Fibroblast of skin of back (primary cell): Measurements from ENCODE around the gene SEMA4D.
"Not testable (repeated sequence)": the region's sequence is repeated elsewhere in the genome, so short reads cannot be mapped to it uniquely, and the experiment has no call there.

ENCODE experiments used
- DNase-seq: peaks from one replicate; pipeline ENCODE4 v3.0.0-alpha.2; 2013

SEMA4D gene

DNA sequence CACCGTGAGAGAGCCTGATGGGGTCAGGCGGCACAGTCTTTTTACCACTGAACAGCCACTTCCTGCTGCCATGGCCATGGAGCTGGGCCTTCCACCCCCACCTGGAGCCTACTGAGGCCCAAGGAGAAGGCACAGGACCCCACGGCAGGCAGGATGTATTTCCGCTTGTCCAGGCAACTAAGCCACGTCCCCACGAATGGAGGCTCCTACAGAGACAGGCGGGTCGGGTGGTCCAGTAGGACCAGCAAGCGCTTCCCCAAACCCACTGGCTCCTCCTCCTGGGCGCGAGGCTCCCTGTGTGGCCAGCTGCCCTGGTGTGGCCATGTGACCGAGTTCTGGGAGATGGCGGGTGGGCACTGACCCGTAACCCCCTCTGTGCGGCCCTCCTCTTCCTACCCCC, 113.1 kb downstream of the SEMA4D start:
- no peak for DNase-seq

DNA sequence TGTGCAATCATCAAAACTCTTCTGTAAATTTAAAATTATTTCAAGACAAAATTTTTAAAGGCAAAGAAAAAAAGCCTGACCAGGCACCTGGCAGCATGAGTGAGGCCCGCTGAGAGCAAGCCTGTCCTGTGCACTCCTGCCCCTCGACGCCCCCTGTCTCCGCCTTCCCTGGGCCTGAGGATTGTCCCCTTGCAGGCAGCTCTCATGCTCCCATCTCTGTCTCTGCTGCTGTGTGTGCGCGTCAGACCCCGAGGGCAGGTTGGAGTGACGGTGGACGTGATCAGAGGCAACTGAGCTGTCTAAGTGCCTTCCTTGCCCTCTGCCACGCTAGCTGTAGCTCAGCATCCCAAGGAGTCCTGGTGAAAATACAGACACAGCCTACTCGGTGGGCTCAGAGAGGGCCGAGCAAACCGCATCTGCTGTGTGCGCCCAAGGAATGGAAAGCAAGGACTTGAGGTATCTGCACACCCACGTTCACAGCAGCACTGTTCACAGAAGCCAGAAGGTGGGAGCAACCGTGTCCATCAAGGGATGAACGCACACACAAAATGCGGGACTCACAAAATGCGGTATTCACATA, 114.1 kb downstream of the SEMA4D start:
- no peak for DNase-seq

DNA sequence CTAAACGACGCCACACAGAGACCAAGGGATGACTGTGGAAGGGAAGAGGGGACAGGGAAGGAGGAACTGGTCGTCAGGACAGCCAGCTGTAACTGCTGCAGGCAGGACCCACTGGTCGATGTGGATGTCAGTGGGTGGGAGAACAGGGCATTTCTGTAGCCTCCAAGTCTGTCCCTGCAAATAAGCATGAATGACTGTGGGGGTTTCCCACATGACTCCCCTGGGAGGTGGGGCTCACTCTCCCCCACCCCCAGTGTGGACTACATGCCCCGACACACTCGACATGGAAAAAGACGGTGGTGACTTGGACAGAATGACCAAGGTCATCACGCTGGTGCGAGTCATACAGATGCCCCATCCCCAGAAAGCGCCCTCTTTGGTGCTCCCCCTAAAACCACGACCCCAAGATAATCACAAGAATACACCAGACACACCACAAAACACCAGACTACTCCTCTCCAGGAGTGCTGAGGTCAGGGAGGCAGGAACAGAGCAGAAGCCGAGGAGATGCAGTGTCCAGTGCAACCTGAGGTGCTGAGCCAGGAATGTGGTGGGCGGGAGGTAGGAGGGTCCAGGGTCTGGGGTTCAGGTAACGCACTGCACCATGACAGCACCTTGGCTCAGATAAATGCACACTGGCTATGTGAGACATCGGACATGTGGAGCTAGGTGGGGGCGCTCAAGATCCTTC, 114.7 kb downstream of the SEMA4D start:
- DNase-seq = no peak

DNA sequence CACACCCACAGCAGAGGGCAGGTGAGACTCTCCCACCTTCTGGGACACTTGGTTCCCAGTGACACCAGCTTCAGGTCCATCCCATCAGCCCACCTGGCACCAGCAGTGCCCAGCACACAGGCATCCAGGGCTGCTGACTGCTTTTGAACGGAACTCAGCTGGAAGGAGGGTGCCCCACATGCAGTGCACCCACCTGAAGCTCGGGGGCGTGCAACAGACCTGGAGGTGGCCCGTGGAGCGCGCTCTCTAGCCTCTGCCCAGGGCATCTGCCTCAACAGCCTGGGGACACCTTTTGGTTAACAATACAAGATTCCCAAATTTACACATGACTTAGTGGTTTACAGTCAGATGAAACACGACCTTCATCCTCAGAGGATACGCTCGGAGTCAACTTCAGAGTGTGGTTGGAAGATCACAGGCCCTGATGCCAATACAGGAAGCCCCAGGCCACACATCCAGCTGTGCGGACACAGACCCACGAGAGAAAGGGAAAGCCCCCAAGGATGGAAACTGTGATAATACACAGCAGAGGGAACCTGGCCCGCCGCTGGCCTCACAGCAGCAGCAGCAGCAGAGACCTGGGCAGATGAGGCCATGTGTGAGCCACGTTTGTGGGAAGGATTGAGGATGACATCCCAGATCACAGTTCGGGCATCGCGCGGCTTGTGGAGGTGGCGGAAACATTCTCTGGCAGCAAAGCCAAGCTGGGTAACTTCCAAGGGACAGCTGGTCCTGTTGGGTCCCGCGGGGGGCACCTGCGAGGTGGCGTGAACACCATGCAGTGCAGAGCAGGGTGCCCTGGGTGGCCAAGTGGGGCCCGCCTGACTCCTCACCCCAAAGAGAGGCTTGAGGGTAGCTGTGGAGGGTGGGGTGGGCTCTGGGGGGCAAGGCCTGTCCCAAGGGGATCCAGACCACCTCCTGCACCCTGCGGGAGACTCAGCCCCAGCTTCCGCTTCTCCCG, 115.6 kb downstream of the SEMA4D start:
- no peak for DNase-seq

DNA sequence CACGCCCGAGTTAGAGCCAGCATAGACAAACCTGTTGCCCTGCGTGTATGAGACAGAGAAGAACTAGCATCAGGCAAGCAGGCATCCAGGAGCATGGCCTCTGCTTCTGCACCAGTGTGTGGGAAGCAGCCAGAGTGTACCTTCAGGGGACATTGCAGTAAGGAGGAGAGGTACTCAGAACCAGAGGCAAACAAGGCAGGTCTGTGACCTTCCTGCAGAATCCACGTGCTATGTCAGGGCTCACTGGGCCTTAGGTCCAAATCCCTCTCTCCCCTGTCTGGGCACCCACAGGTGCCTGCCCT, 116.7 kb downstream of the SEMA4D start:
- DNase-seq = no peak

DNA sequence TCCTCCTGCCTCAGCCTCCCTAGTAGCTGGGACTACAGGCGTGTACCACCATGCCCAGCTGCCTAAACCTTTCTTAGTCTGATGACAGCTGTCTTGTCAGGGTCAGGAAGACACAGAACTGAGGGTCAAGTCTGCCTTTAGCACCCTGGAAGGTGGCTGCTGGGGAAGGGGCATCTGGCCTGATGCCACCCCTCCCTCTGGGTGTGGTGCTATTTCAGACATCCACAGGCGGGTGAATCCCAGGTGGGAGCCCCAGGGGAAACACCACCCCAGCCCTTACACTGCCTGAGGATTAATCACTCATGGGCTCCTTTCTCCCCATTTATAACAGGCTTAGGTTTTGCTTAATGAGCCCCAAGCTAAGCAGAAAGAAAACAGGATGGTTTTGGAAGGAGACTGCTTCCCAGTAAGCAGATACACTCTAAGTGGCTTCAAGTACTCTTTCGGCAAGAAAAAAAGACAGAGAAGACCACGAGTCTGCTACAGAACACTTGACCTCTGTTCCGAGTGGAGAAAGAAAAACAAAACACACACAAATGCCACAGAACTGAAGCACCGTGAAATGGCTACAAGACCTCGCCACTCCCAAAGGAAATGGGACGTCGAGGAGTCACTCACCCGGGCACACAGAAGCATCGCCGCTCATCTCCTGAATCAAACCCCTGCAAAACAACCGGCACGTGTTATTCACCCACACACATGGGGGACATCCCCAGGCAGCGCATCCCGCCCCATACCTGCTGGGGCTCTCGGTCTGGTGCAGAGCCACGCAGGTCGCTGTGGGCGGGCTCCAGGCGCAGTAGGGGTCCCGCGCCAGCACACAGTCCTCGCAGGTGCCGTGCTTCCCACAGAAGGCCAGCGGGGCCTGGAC, 117.2 kb downstream of the SEMA4D start:
- DNase-seq = no peak

DNA sequence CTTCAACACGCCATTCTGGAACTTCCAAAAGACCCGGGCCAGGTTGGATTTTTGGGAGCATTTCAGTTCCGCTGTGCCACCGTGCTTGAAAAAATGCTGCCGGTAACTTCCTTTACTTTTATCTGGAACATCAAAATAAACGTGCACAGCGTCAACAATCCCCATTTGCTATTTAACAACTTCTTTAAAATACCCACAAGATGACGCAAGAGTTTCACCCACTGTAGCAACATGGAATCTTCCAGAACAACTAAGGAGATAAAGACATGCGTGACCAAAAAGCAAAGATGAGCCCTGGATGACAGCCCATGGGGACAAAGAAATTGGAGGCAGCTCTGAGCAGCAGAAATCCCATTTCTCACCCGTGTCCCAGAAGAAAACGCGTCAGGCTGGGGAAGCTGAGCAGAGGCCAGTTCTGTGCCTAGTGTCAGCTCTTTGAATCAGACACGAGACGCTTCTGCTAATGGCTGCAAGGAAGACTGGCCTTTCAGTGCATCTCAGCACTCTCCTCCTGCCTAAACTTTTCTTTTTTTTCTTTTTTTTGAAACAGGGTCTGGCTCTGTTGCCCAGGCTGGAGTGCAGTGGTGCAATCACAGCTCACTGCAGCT, 118.3 kb downstream of the SEMA4D start:
- no peak for DNase-seq

DNA sequence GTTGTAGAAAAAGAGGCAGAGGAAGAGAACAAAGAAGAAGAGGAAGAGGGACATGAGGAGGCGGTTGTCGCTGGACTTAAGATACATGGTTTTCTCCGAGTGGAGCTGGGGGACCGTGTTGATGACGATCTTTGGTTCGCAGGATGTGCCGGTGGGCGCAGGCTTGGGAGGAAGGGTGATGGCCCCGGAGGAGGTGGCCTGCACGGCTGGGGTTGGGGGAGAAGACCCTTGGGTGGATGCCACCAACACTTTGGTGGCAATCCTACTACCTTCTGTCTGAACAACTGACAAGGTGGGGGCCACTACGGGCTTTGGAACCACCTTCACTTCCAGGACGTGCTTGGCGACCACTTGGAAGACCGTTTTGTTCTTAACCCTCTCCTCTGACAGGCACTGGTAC, 118.9 kb downstream of the SEMA4D start:
- no peak for DNase-seq

DNA sequence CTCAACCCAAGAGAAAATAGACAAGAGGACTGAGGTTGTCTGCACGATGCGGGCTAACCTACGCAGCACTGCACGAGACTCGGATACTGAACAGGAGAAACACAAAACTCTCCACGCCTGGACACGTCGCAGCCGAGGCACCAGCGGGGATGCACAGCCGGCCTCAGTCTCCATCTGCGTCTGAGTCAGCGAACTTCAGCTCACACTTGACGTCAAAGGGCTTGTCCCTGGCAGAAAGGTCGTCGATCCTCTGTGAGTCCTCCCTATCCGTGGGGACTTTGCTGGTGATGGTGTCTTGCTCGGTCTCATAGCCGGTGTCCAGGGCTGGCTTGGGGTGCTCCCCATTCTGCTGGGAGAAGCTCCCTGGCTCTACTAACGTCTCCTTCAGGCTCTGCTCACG, 119.4 kb downstream of the SEMA4D start:
- no peak for DNase-seq

DNA sequence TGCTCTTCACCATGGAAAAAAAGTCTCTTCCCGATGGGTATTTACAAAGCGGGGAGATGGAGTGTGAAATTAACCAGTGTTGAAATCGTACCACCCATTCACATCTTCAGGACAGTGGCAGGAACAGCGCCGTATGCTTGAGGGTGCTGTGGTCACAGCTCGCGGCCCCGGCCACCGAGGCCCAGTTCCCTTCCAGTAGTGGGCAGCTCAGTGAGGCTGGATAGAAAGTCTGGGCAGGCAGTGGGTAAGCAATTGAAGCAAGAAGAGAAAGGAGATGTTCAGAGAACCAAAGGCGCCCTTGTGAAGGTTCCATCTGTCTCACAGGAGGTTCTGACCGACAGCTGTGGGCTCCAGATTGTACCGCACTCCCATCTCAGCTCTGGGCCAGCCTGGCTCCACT, 120.5 kb downstream of the SEMA4D start:
- no peak for DNase-seq

DNA sequence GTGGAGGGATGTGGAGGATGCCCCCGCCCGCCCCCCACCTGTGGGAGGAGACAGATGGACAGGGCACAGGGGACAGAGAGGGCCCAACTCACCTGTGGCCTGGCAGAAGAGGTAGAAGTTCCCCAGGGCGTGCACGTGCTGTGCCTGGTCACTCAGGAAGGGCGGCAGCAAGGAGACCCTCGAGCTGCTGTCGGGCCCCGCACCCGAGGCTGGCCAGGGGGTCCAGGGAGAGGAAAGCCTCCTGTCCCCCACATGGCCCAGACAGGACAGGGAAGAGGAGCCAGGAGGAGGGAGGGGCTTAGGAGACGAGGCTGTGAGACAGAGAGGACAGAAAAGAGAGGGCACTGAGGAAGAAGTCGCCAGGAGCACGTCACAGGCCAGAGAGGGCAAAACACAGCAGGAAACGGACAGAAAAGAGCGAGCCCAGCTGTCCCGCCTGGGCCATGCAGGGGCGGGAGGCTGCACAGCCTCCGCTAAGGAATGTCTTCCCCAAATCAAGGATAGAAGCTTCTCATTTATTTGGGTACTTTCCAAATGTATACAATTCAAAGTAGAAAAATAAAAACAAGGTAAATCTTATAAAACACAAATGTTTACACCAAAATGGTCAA, 121.1 kb downstream of the SEMA4D start:
- DNase-seq = no peak

DNA sequence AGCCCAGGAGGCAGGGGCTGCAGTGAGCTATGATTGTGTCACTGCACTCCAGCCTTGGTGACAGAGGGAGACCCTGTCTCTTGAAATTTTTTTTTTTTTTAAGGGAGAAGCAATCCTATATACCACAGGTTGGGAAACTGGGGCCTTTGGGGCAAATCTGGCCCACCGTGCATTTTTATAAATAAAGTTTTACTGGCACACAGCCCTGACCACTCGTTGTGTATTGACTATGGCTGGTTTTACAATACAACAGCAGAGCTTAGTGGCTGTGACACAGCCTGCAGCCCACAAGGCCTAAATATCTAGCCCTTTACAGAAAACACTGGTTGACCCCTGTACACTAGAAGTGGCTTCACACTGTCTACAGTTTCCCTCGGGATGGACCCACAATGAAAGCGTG, 121.6 kb downstream of the SEMA4D start:
- DNase-seq = no peak

DNA sequence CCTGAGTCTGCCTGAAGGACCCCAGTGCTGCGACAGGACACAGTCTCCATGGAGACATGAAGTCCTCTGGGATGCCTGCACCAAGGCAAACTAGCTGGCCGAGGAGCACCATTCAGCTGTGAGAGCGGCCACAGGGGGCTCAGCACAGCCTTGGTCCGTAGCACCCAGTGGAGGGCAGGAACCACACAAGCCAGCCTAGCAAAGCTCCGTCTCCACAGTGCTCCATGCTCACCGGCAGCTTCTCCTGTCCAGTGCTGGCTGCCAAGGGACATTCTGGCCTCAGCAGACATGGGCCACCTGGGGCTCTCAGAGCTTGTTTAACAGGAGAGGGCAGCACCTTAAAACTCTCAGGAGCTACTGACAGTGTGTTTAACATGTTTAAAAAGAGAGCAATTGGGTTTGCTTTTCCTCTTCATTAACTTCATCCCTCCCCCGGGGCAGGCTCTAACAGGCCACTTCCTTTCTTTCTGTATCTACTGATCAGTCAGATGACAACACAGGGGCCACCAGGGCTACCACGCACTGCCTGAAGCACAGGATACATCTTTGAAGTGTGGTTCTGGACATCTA, 122.6 kb downstream of the SEMA4D start:
- DNase-seq = no peak

DNA sequence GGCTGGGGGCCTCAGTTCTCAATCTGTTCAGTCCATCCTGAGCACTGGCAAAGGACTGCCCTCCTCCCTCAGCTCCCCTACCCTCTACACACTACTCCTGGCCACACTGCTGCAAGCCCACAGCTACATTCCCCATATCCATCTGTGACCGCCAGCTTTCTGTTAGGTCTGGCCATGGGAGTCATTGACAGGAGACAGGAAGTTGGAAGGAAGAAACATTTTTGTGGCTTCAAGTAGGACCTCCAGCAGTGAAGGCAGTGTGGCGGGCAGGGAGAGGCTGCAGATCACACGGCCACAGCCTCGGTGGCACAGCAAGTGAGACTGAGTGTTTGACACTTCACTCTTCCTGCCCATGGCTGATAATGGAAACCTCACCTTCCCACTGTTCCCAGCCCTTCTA, 123.7 kb downstream of the SEMA4D start:
- peak; percentile 86 for DNase-seq

DNA sequence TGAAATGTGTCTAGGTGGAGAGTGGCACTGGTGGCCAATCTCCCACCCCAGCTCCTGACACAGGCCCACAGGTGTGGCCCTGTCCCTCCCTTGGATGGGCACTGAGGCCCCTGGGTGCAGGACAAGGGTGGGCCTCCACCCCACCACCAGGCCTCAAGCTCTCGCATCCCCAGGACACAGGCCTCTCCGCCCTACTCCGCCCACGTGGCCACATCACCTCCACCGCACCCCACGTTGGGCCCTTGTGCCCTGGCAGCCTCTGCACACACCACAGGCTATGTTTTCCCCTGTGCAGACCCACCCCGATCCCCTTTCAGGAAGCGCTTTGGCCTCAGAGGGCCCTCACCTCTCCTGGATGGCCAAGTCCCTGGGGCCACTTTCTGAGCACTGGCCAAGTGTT, 124.9 kb downstream of the SEMA4D start:
- DNase-seq = no peak

DNA sequence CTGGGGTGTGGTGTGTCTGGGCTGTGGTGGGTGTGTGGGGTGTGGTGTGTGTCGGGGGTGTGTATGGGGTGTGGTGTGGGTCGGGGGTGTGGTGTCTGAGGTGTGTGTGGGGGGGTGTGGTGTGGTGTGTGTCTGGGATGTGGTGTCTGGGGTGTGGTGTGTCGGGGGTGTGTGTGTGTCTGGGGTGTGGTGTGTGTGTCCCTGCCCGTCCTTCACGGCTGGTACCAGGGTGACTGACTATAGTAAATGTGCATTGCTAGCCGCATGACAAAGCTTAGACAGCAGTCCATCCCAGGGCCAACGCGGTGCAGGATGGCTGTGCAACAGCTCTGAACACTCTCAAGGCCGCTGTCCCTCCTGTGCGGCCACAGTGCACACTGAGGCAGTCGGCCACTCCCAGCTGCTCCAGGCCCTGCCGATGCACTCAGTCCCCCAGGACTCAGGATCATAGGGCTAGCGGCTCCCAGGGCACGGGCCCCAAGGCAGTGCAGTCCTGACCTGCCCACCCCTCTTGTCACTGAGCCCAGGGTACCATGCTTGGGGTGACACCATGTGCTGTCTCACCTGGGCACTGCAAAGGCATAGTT, 125.6 kb downstream of the SEMA4D start:
- peak; percentile 4 for DNase-seq

DNA sequence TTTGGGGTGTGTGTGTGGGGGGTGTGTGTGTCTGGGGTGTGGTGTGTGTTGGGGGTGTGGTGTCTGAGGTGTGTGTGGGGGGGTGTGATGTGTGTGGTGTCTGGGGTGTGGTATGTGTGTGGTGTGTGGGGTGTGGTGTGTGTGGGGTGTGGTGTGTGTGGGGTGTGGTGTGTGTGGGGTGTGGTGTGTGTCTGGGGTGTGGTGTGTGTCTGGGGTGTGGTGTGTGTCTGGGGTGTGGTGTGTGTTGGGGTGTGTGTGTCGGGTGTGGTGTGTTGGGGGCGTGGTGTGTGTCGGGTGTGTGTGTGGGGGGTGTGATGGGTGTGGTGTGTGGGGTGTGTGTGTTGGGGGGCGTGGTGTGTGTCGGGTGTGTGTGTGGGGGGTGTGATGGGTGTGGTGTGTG, 126.1 kb downstream of the SEMA4D start:
- DNase-seq = not testable (repeated sequence)

DNA sequence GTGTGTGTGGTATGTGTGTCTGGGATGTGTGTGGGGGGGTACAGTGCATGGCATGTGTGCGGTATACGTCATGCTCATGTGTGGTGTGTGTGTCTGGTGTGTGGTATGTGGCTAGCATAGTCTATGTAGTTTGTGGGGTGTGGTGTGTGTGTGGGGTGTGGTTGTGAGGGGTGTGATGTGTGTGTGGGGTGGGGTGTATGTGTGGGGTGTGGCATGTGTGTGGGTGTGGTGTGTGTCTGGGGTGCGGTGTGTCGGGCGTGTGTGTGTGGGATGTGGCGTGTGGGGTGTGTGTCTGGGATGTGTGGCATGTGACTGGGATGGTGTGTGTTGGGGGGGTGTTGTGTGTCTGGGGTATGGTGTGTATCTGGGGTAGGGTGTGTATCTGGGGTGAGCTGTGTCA, 127.3 kb downstream of the SEMA4D start:
- DNase-seq = no peak

DNA sequence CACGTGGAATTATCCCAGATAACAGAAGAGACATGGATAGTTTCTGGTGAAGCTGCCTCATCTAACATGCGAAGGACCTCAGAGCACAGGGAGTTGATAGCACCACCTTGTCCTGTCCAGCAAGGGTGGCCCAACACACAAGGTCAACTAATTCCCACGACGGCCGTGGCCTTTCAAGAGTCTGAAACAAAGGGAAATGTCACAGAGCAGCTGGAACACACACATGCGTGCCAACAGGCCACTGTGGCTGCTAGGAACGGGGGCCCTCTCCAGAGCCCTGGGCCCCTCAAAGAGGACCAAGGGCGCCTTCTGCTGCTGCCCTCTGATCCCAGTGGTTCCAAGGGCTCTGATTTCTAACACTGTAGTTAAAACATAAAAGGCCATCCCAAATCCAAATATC, 128.9 kb downstream of the SEMA4D start:
- DNase-seq = no peak

DNA sequence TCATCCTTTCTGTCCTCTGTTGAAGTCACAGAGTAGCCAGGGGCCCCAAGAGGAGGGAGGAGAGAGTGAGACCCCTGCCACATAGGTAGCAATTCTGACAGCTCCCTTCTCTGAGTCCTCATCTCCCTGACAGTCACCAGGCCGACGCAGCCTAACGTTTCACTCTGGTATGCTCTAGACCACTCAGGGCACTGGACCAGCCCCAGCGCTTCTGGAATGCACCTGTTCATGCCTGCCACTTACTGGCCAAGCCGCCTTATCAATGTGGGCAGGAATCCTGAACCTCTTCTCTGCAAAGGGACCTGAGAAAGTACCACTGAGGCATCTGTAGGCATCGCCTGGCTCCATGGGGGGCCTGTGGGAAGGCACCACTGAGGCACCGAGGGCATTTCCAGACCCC, 129.4 kb downstream of the SEMA4D start:
- no peak for DNase-seq
